Common myeloid progenitor, CD34-positive (primary cell): Measurements from ENCODE around the gene PRR36.

Source experiments
- CTCF ChIA-PET: fragments of 350-600 bp; sonication (Branson Sonifier 250); formaldehyde crosslinking; loops from one replicate; lab custom pipeline; 2021; ENCODE audit warnings: antibody characterized with exemption; lab: Charles Lee
- POLR2A ChIA-PET: fragments of 350-600 bp; sonication (Branson Sonifier 250); formaldehyde crosslinking; loops from one replicate; lab custom pipeline; 2021; ENCODE audit warnings: antibody characterized with exemption; lab: Charles Lee
- DNase-seq, 3 donors: peaks; one replicate each; pipeline versions ENCODE4 v3.0.0 to v3.0.0-alpha.2; 2013
- H3K27ac ChIP-seq, 2 experiments: 1 replicate in 1 of 2; 2 replicates in 1 of 2; pipeline ENCODE4 v1.7.0; 2013; ENCODE audit warnings: inconsistent platforms in 2 of 2, low read length in 2 of 2, mild to moderate bottlenecking in 2 of 2, low read depth in 1 of 2, moderate library complexity in 1 of 2; ENCODE audit not compliant: severe bottlenecking in 2 of 2, insufficient read depth in 1 of 2, poor library complexity in 1 of 2
- H3K27me3 ChIP-seq, 5 experiments: replicated peaks in 2 of 5; 1 replicate in 3 of 5; 2 replicates in 2 of 5; pipeline versions ENCODE4 v1.6.1 to v1.7.0; 2013; ENCODE audit warnings: low read length in 4 of 5, mild to moderate bottlenecking in 2 of 5, moderate library complexity in 2 of 5, inconsistent platforms in 1 of 5; ENCODE audit not compliant: insufficient read depth in 5 of 5, control insufficient read depth in 4 of 5
- H3K36me3 ChIP-seq, 4 experiments: 1 replicate in 2 of 4; 2 replicates in 2 of 4; pipeline versions ENCODE4 v1.6.1 to v1.7.0; 2013; ENCODE audit warnings: low read length in 3 of 4, control low read depth in 1 of 4, mild to moderate bottlenecking in 1 of 4; ENCODE audit not compliant: control insufficient read depth in 4 of 4, insufficient read depth in 4 of 4
- H3K4me1 ChIP-seq, 4 experiments: 1 replicate in 3 of 4; 2 replicates in 1 of 4; pipeline versions ENCODE4 v1.6.1 to v1.7.1; 2013; ENCODE audit warnings: low read length in 3 of 4, mild to moderate bottlenecking in 3 of 4, control low read depth in 1 of 4, inconsistent platforms in 1 of 4, moderate library complexity in 1 of 4; ENCODE audit not compliant: control insufficient read depth in 4 of 4, insufficient read depth in 4 of 4; ENCODE audit errors: control extremely low read depth in 1 of 4
- H3K4me3 ChIP-seq, 7 experiments: 1 replicate in 4 of 7; 2 replicates in 3 of 7; pipeline versions ENCODE4 v1.5.1 to v1.7.0; 2013; ENCODE audit warnings: mild to moderate bottlenecking in 7 of 7, low read length in 6 of 7, moderate library complexity in 6 of 7, inconsistent platforms in 2 of 7, low read depth in 2 of 7, control low read depth in 1 of 7; ENCODE audit not compliant: insufficient read depth in 4 of 7, control insufficient read depth in 1 of 7; ENCODE audit errors: extremely low read depth in 1 of 7
- H3K9me3 ChIP-seq, 5 experiments: 1 replicate in 4 of 5; 2 replicates in 1 of 5; pipeline versions ENCODE4 v1.6.1 to v1.7.1; 2013; ENCODE audit warnings: low read length in 4 of 5, mild to moderate bottlenecking in 2 of 5, inconsistent platforms in 1 of 5, low read depth in 1 of 5, moderate library complexity in 1 of 5; ENCODE audit not compliant: control insufficient read depth in 4 of 5, insufficient read depth in 2 of 5; ENCODE audit errors: control extremely low read depth in 1 of 5
- WGBS: methylation state at CpG from one replicate; pipeline ENCODE4 v1.1.5; 2013; ENCODE audit not compliant: insufficient coverage; 5-methylcytosine and 5-hydroxymethylcytosine counted together

Gene PRR36

GRCh38 chr19:7881910-7882309 lies 7.7 kb upstream of the PRR36 start:
- peaks cover 0 to 1% (median 0%) of the 10 kb centered on the region in 5 experiments for H3K27me3 ChIP-seq
- POLR2A ChIA-PET, result no interaction called here
- H3K4me1 ChIP-seq, result peaks cover 0 to 3% (median 0%) of the 10 kb centered on the region in 4 experiments
- CTCF ChIA-PET, result no interaction called here
- no peak overlapping the region for H3K27ac ChIP-seq
- WGBS, result 89% methylated on average over 3 of the region's 3 CpGs
- H3K4me3 ChIP-seq, result no peak overlapping the region
- peaks cover 0 to 1% (median 0%) of the 10 kb centered on the region in 5 experiments for H3K9me3 ChIP-seq
- DNase-seq, result no peak
- no peaks in the 10 kb centered on the region for H3K36me3 ChIP-seq

GRCh38 chr19:7879836-7880235 lies 5.6 kb upstream of the PRR36 start:
- Histone ChIP-seq H3K27me3 (peaks cover 0 to 13% (median 2%) of the 10 kb centered on the region in 5 experiments), H3K9me3 (peaks cover 0 to 1% (median 0%) of the 10 kb centered on the region in 5 experiments), H3K4me1 (peaks cover 0 to 5% (median 4%) of the 10 kb centered on the region in 4 experiments), H3K36me3 (no peaks in the 10 kb centered on the region), H3K4me3 (no peak overlapping the region), H3K27ac (no peak overlapping the region)
- CTCF ChIA-PET, result interaction anchor here (1.7 kb wide), 1 partner anchor 10 kb away, joined by 6 read pairs; no protein-coding TSS in a partner anchor
- peak in 2 of 3 donors; percentile 40 to 63 for DNase-seq
- POLR2A ChIA-PET, result no interaction called here
- 96% methylated on average over 3 of the region's 19 CpGs for WGBS

GRCh38 chr19:7879111-7879807 lies 5.1 kb upstream of the PRR36 start:
- DNase-seq, result no peak
- Histone ChIP-seq H3K36me3 (no peaks in the 10 kb centered on the region), H3K27ac (peak overlapping the region in 1 of 2 experiments; percentile 14), H3K9me3 (peaks cover 0 to 1% (median 0%) of the 10 kb centered on the region in 5 experiments), H3K4me1 (peaks cover 0 to 11% (median 10%) of the 10 kb centered on the region in 4 experiments), H3K27me3 (peaks cover 0 to 19% (median 7%) of the 10 kb centered on the region in 5 experiments), H3K4me3 (no peak overlapping the region)
- ChIA-PET POLR2A (no interaction called here), CTCF (interaction anchor here (1.7 kb wide), 1 partner anchor 10 kb away, joined by 6 read pairs; no protein-coding TSS in a partner anchor)
- 90% methylated on average over 14 of the region's 18 CpGs for WGBS

DNA sequence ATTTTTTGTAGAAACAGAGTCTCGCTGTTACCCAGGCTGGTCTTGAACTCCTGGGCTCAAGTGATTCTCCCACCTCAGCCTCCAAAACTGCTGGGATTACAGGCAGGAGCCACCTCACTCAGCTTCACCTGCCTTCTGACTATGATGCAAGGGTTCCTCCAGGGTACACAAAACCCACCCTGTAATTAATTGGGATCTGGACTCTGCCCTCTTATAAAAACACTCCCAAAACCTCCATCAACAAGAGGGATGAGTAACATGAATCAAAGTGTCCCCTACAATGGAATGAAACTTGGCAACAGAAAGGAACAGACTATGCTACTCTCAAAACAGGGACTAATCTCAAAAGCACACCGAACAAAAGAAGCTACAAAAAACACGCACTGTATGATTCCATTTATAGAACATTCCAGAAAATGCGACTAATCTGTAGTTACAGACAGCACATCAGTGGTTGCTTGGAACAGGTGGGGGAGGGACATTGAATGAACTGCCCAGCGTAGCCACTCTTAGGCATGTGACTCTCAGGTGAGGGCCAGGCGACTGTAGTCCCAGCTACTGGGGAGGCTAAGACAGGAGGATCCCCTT lies 3.2 kb upstream of the PRR36 start:
- no peak for DNase-seq
- CTCF ChIA-PET, result interaction anchor here (0.6 to 1.1 kb wide), 3 partner anchors 14 to 138 kb away, joined by 3 to 5 read pairs (median 4); no protein-coding TSS in a partner anchor
- H3K4me1 ChIP-seq, result peaks cover 0 to 23% (median 17%) of the 10 kb centered on the region in 4 experiments
- 95% methylated on average over 5 of the region's 6 CpGs for WGBS
- POLR2A ChIA-PET, result no interaction called here
- H3K4me3 ChIP-seq, result no peak overlapping the region
- H3K27me3 ChIP-seq, result peaks cover 0 to 36% (median 13%) of the 10 kb centered on the region in 5 experiments
- no peak overlapping the region for H3K27ac ChIP-seq
- H3K9me3 ChIP-seq, result peaks cover 0 to 1% (median 0%) of the 10 kb centered on the region in 5 experiments
- no peaks in the 10 kb centered on the region for H3K36me3 ChIP-seq

DNA sequence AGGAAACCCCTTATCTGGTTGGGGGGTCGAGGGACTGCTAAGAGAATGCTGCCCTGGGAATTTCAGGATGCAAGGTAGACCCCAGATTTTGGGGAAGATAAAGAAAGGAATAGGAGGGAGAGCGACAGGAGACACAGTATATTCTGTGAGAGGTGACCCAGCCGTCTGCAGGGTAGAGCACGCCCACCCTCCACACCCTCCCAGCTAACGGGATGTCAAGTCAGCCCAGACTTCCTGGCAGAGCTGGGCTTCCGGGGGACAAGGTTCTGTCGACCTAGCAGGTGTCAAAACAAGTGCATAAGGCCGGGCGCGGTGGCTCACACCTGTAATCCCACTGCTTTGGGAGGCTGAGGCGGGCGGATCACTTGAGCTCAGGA lies 695 bp upstream of the PRR36 start:
- Histone ChIP-seq H3K36me3 (no peaks in the 10 kb centered on the region), H3K27me3 (peaks cover 0 to 36% (median 13%) of the 10 kb centered on the region in 5 experiments), H3K9me3 (no peaks in the 10 kb centered on the region), H3K4me3 (peak overlapping the region in 4 of 7 experiments; percentile 36 to 71 (median 62)), H3K4me1 (peaks cover 0 to 44% (median 38%) of the 10 kb centered on the region in 4 experiments), H3K27ac (no peak overlapping the region)
- ChIA-PET POLR2A (no interaction called here), CTCF (interaction anchor here (1.1 kb wide), 1 partner anchor 42 kb away, joined by 3 read pairs; no protein-coding TSS in a partner anchor)
- peak in 1 of 3 donors; percentile 20 for DNase-seq
- WGBS, result 30% methylated on average over 11 of the region's 12 CpGs

DNA sequence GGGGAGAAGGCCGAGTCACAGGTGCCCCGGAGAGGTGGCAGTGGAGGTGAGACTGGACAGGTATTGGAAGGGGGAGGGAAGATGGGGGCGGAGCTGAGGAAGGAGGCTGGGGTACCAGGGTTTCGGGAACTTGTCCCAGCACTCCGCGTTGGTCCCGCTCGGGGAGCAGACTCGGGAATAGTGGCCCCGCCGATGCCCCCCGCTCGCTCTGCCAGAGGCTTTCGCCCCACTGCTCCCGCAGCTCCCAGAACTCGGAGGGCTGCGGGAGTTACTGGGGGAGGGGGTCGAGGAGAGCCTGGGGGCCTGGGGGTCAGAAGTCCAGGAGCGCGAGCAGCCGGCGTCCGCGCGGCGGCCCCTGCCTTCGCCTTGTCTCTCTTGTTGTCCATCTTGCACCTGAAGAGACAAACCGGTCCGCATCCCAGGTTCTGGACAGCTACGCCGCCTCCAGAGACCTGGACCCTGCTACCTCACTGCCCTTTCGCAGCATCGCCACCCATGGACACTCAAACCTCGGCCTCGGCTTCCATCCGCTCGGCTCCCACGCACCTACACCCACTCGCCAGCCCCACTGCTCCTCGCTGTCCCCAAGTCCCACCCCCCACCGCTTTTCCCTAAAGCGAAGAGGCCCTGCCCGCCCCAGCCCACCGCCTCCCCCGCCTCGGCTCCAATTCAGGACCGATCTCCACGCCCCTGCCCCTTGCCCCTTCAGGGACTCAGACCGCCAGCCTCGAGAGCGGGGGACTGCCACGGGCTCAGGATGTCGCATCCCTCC lies 700 bp downstream of the PRR36 start:
- H3K27me3 ChIP-seq, result peaks cover 0 to 36% (median 13%) of the 10 kb centered on the region in 5 experiments
- H3K9me3 ChIP-seq, result no peaks in the 10 kb centered on the region
- no peaks in the 10 kb centered on the region for H3K36me3 ChIP-seq
- CTCF ChIA-PET, result no interaction called here
- no peak for DNase-seq
- no peak overlapping the region for H3K27ac ChIP-seq
- peak overlapping the region in 3 of 7 experiments; percentile 56 to 71 (median 67) for H3K4me3 ChIP-seq
- peaks cover 0 to 57% (median 50%) of the 10 kb centered on the region in 4 experiments for H3K4me1 ChIP-seq
- POLR2A ChIA-PET, result interaction anchor here (0.5 kb wide), 1 partner anchor 99 kb away, joined by 4 read pairs; no protein-coding TSS in a partner anchor
- 14% methylated on average over 29 of the region's 53 CpGs for WGBS
